WTC11 (cell line): ENCODE data around the gene LYRM4.

Source experiments
- ATF6 ChIP-seq: sonication (generic); formaldehyde crosslinking; IDR thresholded peaks from 2 replicates; pipeline ENCODE4 v1.8.1; 2023; ENCODE audit warnings: mild to moderate bottlenecking, missing genetic modification reagents
- E2F4 ChIP-seq: sonication (generic); formaldehyde crosslinking; IDR thresholded peaks from 2 replicates; pipeline ENCODE4 v1.8.1; 2022; ENCODE audit warnings: low read depth, mild to moderate bottlenecking, moderate library complexity, missing genetic modification reagents, borderline replicate concordance
- FOXP1 ChIP-seq: sonication (generic); formaldehyde crosslinking; IDR thresholded peaks from 2 replicates; pipeline ENCODE4 v1.8.0; 2022; ENCODE audit warnings: missing genetic modification reagents, mild to moderate bottlenecking, moderate library complexity, borderline replicate concordance
- JAZF1 ChIP-seq: fragments of 250-450 bp; sonication (Bioruptor Pico); IDR thresholded peaks from 2 replicates; pipeline ENCODE4 v1.9.0; 2021; ENCODE audit warnings: moderate library complexity, mild to moderate bottlenecking, inconsistent platforms
- JUN ChIP-seq: sonication (generic); formaldehyde crosslinking; IDR thresholded peaks from 2 replicates; pipeline ENCODE4 v1.8.0; 2023; ENCODE audit warnings: mild to moderate bottlenecking, missing genetic modification reagents
- MXD4 ChIP-seq: fragments of 250-450 bp; sonication (Bioruptor Pico); IDR thresholded peaks from 2 replicates; pipeline ENCODE4 v1.8.0; 2021; ENCODE audit warnings: mild to moderate bottlenecking, moderate library complexity, borderline replicate concordance
- NR3C1 ChIP-seq: sonication (generic); formaldehyde crosslinking; conservative IDR thresholded peaks from 2 replicates; pipeline ENCODE4 v1.8.1; 2023; ENCODE audit warnings: low read depth, mild to moderate bottlenecking, missing genetic modification reagents
- PREB ChIP-seq: sonication (generic); formaldehyde crosslinking; IDR thresholded peaks from 2 replicates; pipeline ENCODE4 v1.8.1; 2022; ENCODE audit warnings: mild to moderate bottlenecking, missing genetic modification reagents, moderate library complexity, borderline replicate concordance
- SP1 ChIP-seq: sonication (generic); formaldehyde crosslinking; conservative IDR thresholded peaks from 2 replicates; pipeline ENCODE4 v1.8.1; 2022; ENCODE audit warnings: missing genetic modification reagents
- ZNF263 ChIP-seq: sonication (generic); formaldehyde crosslinking; IDR thresholded peaks from 2 replicates; pipeline ENCODE4 v1.8.1; 2022; ENCODE audit warnings: low read depth, mild to moderate bottlenecking, moderate library complexity, missing genetic modification reagents
- ZNF416 ChIP-seq: fragments of 250-450 bp; sonication (Bioruptor Pico); IDR thresholded peaks from 2 replicates; pipeline ENCODE4 v1.9.0; 2021; ENCODE audit warnings: mild to moderate bottlenecking, inconsistent platforms
- TF ChIP-seq, protein P1 (sequence below): fragments of 200-600 bp; IDR thresholded peaks from 2 replicates; pipeline ENCODE4 v1.8.0; 2022; ENCODE audit warnings: antibody characterized with exemption
- TF ChIP-seq, protein P2 (sequence below): sonication (generic); formaldehyde crosslinking; conservative IDR thresholded peaks from 2 replicates; pipeline ENCODE4 v1.8.1; 2023; ENCODE audit warnings: mild to moderate bottlenecking, low read depth, missing genetic modification reagents, moderate library complexity
- TF ChIP-seq, protein P3 (sequence below): sonication (generic); formaldehyde crosslinking; IDR thresholded peaks from 2 replicates; pipeline ENCODE4 v1.8.0; 2022; ENCODE audit warnings: mild to moderate bottlenecking, missing genetic modification reagents

- TF ChIP-seq FOXP1: no peak
- TF ChIP-seq, protein P1, sequence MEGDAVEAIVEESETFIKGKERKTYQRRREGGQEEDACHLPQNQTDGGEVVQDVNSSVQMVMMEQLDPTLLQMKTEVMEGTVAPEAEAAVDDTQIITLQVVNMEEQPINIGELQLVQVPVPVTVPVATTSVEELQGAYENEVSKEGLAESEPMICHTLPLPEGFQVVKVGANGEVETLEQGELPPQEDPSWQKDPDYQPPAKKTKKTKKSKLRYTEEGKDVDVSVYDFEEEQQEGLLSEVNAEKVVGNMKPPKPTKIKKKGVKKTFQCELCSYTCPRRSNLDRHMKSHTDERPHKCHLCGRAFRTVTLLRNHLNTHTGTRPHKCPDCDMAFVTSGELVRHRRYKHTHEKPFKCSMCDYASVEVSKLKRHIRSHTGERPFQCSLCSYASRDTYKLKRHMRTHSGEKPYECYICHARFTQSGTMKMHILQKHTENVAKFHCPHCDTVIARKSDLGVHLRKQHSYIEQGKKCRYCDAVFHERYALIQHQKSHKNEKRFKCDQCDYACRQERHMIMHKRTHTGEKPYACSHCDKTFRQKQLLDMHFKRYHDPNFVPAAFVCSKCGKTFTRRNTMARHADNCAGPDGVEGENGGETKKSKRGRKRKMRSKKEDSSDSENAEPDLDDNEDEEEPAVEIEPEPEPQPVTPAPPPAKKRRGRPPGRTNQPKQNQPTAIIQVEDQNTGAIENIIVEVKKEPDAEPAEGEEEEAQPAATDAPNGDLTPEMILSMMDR: no peak
- no peak for TF ChIP-seq NR3C1
- TF ChIP-seq, protein P2, sequence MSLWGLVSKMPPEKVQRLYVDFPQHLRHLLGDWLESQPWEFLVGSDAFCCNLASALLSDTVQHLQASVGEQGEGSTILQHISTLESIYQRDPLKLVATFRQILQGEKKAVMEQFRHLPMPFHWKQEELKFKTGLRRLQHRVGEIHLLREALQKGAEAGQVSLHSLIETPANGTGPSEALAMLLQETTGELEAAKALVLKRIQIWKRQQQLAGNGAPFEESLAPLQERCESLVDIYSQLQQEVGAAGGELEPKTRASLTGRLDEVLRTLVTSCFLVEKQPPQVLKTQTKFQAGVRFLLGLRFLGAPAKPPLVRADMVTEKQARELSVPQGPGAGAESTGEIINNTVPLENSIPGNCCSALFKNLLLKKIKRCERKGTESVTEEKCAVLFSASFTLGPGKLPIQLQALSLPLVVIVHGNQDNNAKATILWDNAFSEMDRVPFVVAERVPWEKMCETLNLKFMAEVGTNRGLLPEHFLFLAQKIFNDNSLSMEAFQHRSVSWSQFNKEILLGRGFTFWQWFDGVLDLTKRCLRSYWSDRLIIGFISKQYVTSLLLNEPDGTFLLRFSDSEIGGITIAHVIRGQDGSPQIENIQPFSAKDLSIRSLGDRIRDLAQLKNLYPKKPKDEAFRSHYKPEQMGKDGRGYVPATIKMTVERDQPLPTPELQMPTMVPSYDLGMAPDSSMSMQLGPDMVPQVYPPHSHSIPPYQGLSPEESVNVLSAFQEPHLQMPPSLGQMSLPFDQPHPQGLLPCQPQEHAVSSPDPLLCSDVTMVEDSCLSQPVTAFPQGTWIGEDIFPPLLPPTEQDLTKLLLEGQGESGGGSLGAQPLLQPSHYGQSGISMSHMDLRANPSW: no peak
- TF ChIP-seq, protein P3, sequence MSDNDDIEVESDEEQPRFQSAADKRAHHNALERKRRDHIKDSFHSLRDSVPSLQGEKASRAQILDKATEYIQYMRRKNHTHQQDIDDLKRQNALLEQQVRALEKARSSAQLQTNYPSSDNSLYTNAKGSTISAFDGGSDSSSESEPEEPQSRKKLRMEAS (CRISPR knock-in tag): no peak
- TF ChIP-seq SP1: no peak
- no peak for TF ChIP-seq JUN
- TF ChIP-seq JAZF1: no peak
- no peak for TF ChIP-seq ZNF263
- no peak for TF ChIP-seq ZNF416
- no peak for TF ChIP-seq E2F4 (CRISPR knock-in tag)
- no peak for TF ChIP-seq ATF6 (CRISPR knock-in tag)
- no peak for TF ChIP-seq PREB (CRISPR knock-in tag)
- no peak for TF ChIP-seq MXD4 (CRISPR knock-in tag)
Observed at GRCh38 chr6:5094327-5094726, 166.4 kb downstream of the LYRM4 start.
